ENCODE data around the gene LDLRAD4. TPM values are rescaled to one million over a fixed set of nuclear protein-coding genes. Genes with fewer than 3 reads are reported as not detected.

LDLRAD4 gene
- total and polyA plus RNA-seq, 2 donors = 46.9 to 80.0 TPM

GRCh38 chr18:13646633-13647032 lies 428.1 kb downstream of the LDLRAD4 start:
- H3K4me3 ChIP-seq (ENCODE audit: low read length in 2 of 2) = no peak overlapping the region
- 97% methylated on average over 4 of the region's 4 CpGs for WGBS
- DNase-seq (ENCODE audit: low read depth in 6 of 9, low spot score in 9 of 9) = no peak

GRCh38 chr18:13647761-13648160 lies 429.2 kb downstream of the LDLRAD4 start:
- WGBS = 98% methylated on average over 4 of the region's 4 CpGs
- H3K9me3 ChIP-seq (ENCODE audit: control insufficient read depth in 2 of 2, insufficient read depth in 1 of 2, low read length in 1 of 2) = no peaks in the 10 kb centered on the region
- no peak overlapping the region for H3K4me3 ChIP-seq (ENCODE audit: low read length in 2 of 2)
- H3K27ac ChIP-seq (ENCODE audit: low read depth in 1 of 2, low read length in 1 of 2) = no peak overlapping the region
- peaks cover 3 to 13% of the 10 kb centered on the region in 2 donors for H3K4me1 ChIP-seq (ENCODE audit: control insufficient read depth in 2 of 2, insufficient read depth in 2 of 2, low read length in 2 of 2)
- DNase-seq (ENCODE audit: low read depth in 6 of 9, low spot score in 9 of 9) = no peak
- H3K27me3 ChIP-seq (ENCODE audit: control insufficient read depth in 2 of 2, insufficient read depth in 1 of 2, low read length in 1 of 2) = no peaks in the 10 kb centered on the region
- H3K36me3 ChIP-seq (ENCODE audit: control insufficient read depth in 2 of 2, insufficient read depth in 2 of 2, low read length in 1 of 2) = peaks cover 41 to 45% of the 10 kb centered on the region in 2 donors

More at GRCh38 chr18:13646633-13647032, 428.1 kb downstream of the LDLRAD4 start:
- H3K27me3 ChIP-seq (ENCODE audit: control insufficient read depth in 2 of 2, insufficient read depth in 1 of 2, low read length in 1 of 2) = no peaks in the 10 kb centered on the region
- H3K9me3 ChIP-seq (ENCODE audit: control insufficient read depth in 2 of 2, insufficient read depth in 1 of 2, low read length in 1 of 2) = no peaks in the 10 kb centered on the region
- peaks cover 50 to 52% of the 10 kb centered on the region in 2 donors for H3K36me3 ChIP-seq (ENCODE audit: control insufficient read depth in 2 of 2, insufficient read depth in 2 of 2, low read length in 1 of 2)
- peak overlapping the region in 1 of 2 donors; percentile 42 for H3K27ac ChIP-seq (ENCODE audit: low read depth in 1 of 2, low read length in 1 of 2)
- H3K4me1 ChIP-seq (ENCODE audit: control insufficient read depth in 2 of 2, insufficient read depth in 2 of 2, low read length in 2 of 2) = peaks cover 3 to 13% of the 10 kb centered on the region in 2 donors

- DNase-seq (ENCODE audit: low read depth in 6 of 9, low spot score in 9 of 9) = peak in 1 of 9 donors; percentile 63
- H3K4me3 ChIP-seq (ENCODE audit: low read length in 2 of 2) = no peak overlapping the region
- H3K36me3 ChIP-seq (ENCODE audit: control insufficient read depth in 2 of 2, insufficient read depth in 2 of 2, low read length in 1 of 2) = peaks cover 34 to 36% of the 10 kb centered on the region in 2 donors
- H3K27me3 ChIP-seq (ENCODE audit: control insufficient read depth in 2 of 2, insufficient read depth in 1 of 2, low read length in 1 of 2) = no peaks in the 10 kb centered on the region
- H3K27ac ChIP-seq (ENCODE audit: low read depth in 1 of 2, low read length in 1 of 2) = peak overlapping the region in 1 of 2 donors; percentile 33
- 93% methylated on average over 23 of the region's 23 CpGs for WGBS
- no peaks in the 10 kb centered on the region for H3K9me3 ChIP-seq (ENCODE audit: control insufficient read depth in 2 of 2, insufficient read depth in 1 of 2, low read length in 1 of 2)
- peaks cover 3 to 19% of the 10 kb centered on the region in 2 donors for H3K4me1 ChIP-seq (ENCODE audit: control insufficient read depth in 2 of 2, insufficient read depth in 2 of 2, low read length in 2 of 2)
Observed at GRCh38 chr18:13649397-13650390, 431.1 kb downstream of the LDLRAD4 start.

- 86% methylated on average over 13 of the region's 13 CpGs for WGBS
- H3K9me3 ChIP-seq (ENCODE audit: control insufficient read depth in 2 of 2, insufficient read depth in 1 of 2, low read length in 1 of 2) = no peaks in the 10 kb centered on the region
- no peak for DNase-seq (ENCODE audit: low read depth in 6 of 9, low spot score in 9 of 9)
- peaks cover 3 to 19% of the 10 kb centered on the region in 2 donors for H3K4me1 ChIP-seq (ENCODE audit: control insufficient read depth in 2 of 2, insufficient read depth in 2 of 2, low read length in 2 of 2)
- no peak overlapping the region for H3K4me3 ChIP-seq (ENCODE audit: low read length in 2 of 2)
- H3K36me3 ChIP-seq (ENCODE audit: control insufficient read depth in 2 of 2, insufficient read depth in 2 of 2, low read length in 1 of 2) = no peaks in the 10 kb centered on the region
- H3K27ac ChIP-seq (ENCODE audit: low read depth in 1 of 2, low read length in 1 of 2) = no peak overlapping the region
- H3K27me3 ChIP-seq (ENCODE audit: control insufficient read depth in 2 of 2, insufficient read depth in 1 of 2, low read length in 1 of 2) = no peaks in the 10 kb centered on the region
Observed at GRCh38 chr18:13653746-13654433, 435.3 kb downstream of the LDLRAD4 start.

GRCh38 chr18:13657974-13658373 lies 439.4 kb downstream of the LDLRAD4 start:
- H3K4me1 ChIP-seq (ENCODE audit: control insufficient read depth in 2 of 2, insufficient read depth in 2 of 2, low read length in 2 of 2) = peaks cover 0 to 6% of the 10 kb centered on the region in 2 donors
- H3K36me3 ChIP-seq (ENCODE audit: control insufficient read depth in 2 of 2, insufficient read depth in 2 of 2, low read length in 1 of 2) = no peaks in the 10 kb centered on the region
- no peaks in the 10 kb centered on the region for H3K9me3 ChIP-seq (ENCODE audit: control insufficient read depth in 2 of 2, insufficient read depth in 1 of 2, low read length in 1 of 2)
- H3K27me3 ChIP-seq (ENCODE audit: control insufficient read depth in 2 of 2, insufficient read depth in 1 of 2, low read length in 1 of 2) = no peaks in the 10 kb centered on the region
- WGBS = 79% methylated on average over 7 of the region's 7 CpGs
- DNase-seq (ENCODE audit: low read depth in 6 of 9, low spot score in 9 of 9) = no peak
- no peak overlapping the region for H3K4me3 ChIP-seq (ENCODE audit: low read length in 2 of 2)
- no peak overlapping the region for H3K27ac ChIP-seq (ENCODE audit: low read depth in 1 of 2, low read length in 1 of 2)

- H3K36me3 ChIP-seq (ENCODE audit: control insufficient read depth in 2 of 2, insufficient read depth in 2 of 2, low read length in 1 of 2) = no peaks in the 10 kb centered on the region
- no peak for DNase-seq (ENCODE audit: low read depth in 6 of 9, low spot score in 9 of 9)
- H3K27ac ChIP-seq (ENCODE audit: low read depth in 1 of 2, low read length in 1 of 2) = no peak overlapping the region
- no peaks in the 10 kb centered on the region for H3K27me3 ChIP-seq (ENCODE audit: control insufficient read depth in 2 of 2, insufficient read depth in 1 of 2, low read length in 1 of 2)
- 97% methylated on average over 8 of the region's 8 CpGs for WGBS
- peaks cover 0 to 5% of the 10 kb centered on the region in 2 donors for H3K4me1 ChIP-seq (ENCODE audit: control insufficient read depth in 2 of 2, insufficient read depth in 2 of 2, low read length in 2 of 2)
- no peaks in the 10 kb centered on the region for H3K9me3 ChIP-seq (ENCODE audit: control insufficient read depth in 2 of 2, insufficient read depth in 1 of 2, low read length in 1 of 2)
- H3K4me3 ChIP-seq (ENCODE audit: low read length in 2 of 2) = no peak overlapping the region
Observed at GRCh38 chr18:13658436-13659204, 440.1 kb downstream of the LDLRAD4 start.

GRCh38 chr18:13660510-13660909 lies 441.9 kb downstream of the LDLRAD4 start:
- no peaks in the 10 kb centered on the region for H3K36me3 ChIP-seq (ENCODE audit: control insufficient read depth in 2 of 2, insufficient read depth in 2 of 2, low read length in 1 of 2)

GRCh38 chr18:13661051-13661778 lies 442.7 kb downstream of the LDLRAD4 start:
- H3K9me3 ChIP-seq (ENCODE audit: control insufficient read depth in 2 of 2, insufficient read depth in 1 of 2, low read length in 1 of 2) = no peaks in the 10 kb centered on the region

More at GRCh38 chr18:13660510-13660909, 441.9 kb downstream of the LDLRAD4 start:
- 96% methylated on average over 5 of the region's 5 CpGs for WGBS
- Histone ChIP-seq H3K27me3 (ENCODE audit: control insufficient read depth in 2 of 2, insufficient read depth in 1 of 2, low read length in 1 of 2) (no peaks in the 10 kb centered on the region), H3K9me3 (ENCODE audit: control insufficient read depth in 2 of 2, insufficient read depth in 1 of 2, low read length in 1 of 2) (no peaks in the 10 kb centered on the region), H3K4me3 (ENCODE audit: low read length in 2 of 2) (no peak overlapping the region), H3K4me1 (ENCODE audit: control insufficient read depth in 2 of 2, insufficient read depth in 2 of 2, low read length in 2 of 2) (no peaks in the 10 kb centered on the region), H3K27ac (ENCODE audit: low read depth in 1 of 2, low read length in 1 of 2) (no peak overlapping the region)
- DNase-seq (ENCODE audit: low read depth in 6 of 9, low spot score in 9 of 9) = no peak

More at GRCh38 chr18:13661051-13661778, 442.7 kb downstream of the LDLRAD4 start:
- DNase-seq (ENCODE audit: low read depth in 6 of 9, low spot score in 9 of 9) = no peak
- H3K4me1 ChIP-seq (ENCODE audit: control insufficient read depth in 2 of 2, insufficient read depth in 2 of 2, low read length in 2 of 2) = no peaks in the 10 kb centered on the region
- no peak overlapping the region for H3K27ac ChIP-seq (ENCODE audit: low read depth in 1 of 2, low read length in 1 of 2)
- no peaks in the 10 kb centered on the region for H3K27me3 ChIP-seq (ENCODE audit: control insufficient read depth in 2 of 2, insufficient read depth in 1 of 2, low read length in 1 of 2)
- no peak overlapping the region for H3K4me3 ChIP-seq (ENCODE audit: low read length in 2 of 2)
- 96% methylated on average over 8 of the region's 8 CpGs for WGBS
- peaks cover 0 to 4% of the 10 kb centered on the region in 2 donors for H3K36me3 ChIP-seq (ENCODE audit: control insufficient read depth in 2 of 2, insufficient read depth in 2 of 2, low read length in 1 of 2)
